Measurements from ENCODE around the gene COMMD7.

DNA sequence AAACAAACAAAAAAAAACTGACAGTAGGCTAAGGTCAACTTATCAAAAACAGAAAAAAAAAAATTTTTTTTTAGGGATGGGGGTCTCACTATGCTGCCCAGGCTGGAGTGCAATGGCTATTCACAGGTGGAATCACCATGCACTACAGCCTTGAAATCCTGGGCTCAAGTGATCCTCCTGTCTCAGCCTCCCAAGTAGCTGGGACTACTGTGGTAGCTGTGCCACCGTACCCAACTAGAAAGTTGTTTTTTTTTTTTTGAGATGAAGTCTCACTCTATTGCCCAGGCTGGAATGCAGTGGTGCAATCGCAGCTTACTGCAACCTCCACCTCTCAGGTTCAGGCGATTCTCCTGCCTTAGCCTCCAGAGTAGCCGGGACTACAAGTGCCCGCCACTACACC is 2.1 kb downstream of the COMMD7 start:
- TF ChIP-seq, protein P1, sequence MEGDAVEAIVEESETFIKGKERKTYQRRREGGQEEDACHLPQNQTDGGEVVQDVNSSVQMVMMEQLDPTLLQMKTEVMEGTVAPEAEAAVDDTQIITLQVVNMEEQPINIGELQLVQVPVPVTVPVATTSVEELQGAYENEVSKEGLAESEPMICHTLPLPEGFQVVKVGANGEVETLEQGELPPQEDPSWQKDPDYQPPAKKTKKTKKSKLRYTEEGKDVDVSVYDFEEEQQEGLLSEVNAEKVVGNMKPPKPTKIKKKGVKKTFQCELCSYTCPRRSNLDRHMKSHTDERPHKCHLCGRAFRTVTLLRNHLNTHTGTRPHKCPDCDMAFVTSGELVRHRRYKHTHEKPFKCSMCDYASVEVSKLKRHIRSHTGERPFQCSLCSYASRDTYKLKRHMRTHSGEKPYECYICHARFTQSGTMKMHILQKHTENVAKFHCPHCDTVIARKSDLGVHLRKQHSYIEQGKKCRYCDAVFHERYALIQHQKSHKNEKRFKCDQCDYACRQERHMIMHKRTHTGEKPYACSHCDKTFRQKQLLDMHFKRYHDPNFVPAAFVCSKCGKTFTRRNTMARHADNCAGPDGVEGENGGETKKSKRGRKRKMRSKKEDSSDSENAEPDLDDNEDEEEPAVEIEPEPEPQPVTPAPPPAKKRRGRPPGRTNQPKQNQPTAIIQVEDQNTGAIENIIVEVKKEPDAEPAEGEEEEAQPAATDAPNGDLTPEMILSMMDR (IDR thresholded peaks at IDR 0.05): no peak
- no peak for TF ChIP-seq POLR2A (IDR thresholded peaks at IDR 0.05)
